Measurements from ENCODE around the gene SLAMF1.

The SLAMF1 gene

DNA sequence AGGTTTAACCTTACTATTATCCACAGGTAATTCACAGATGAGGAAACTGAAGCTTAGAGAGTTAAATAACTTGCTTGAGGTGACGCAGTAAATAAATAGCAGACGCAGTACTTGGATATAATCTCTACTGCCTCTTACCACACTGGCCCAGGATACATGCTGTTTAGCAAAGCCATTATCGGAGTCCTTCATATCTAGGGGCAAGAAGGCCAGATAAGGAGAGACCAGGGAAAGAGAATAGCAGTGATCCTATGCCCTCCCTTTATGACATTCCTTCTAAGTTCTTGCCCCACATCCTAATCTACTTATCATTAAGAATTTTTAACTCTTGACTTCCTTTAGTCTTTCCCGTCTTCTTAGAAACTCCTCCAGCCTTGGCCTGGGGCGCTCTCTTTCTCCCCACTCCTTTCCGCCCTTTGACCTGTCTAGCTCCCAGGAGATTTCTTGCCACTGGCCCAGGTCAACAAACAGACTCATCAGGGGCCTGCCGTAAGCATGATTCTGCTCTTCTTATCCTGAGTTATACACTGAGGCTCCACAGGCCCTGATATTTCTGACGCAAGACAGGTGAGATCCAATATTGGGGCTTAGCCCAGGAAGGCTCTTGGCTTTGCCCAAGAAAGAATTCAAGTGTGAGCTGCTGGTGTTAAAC lies 11.4 kb upstream of the SLAMF1 start:
- Histone ChIP-seq H3K4me3 (ENCODE audit: low read length) (no peak overlapping the region), H3K27me3 (ENCODE audit: low read depth, low read length) (no peaks in the 10 kb centered on the region), H3K79me2 (ENCODE audit: low read length) (no peaks in the 10 kb centered on the region), H3K4me1 (ENCODE audit: low read length) (peaks cover 59% of the 10 kb centered on the region), H3K9me3 (ENCODE audit: insufficient read depth, low read length) (peaks cover 14% of the 10 kb centered on the region), H3K9ac (ENCODE audit: low read length) (no peak overlapping the region), H3K27ac (ENCODE audit: low read length) (no peak overlapping the region), H3K36me3 (replicated peaks; ENCODE audit: low read depth, low read length) (no peaks in the 10 kb centered on the region), H3K4me2 (ENCODE audit: low read length) (no peak overlapping the region), H4K20me1 (ENCODE audit: insufficient read depth, low read length) (no peaks in the 10 kb centered on the region), H2AFZ (ENCODE audit: low read depth, low read length) (no peak overlapping the region)
- TF ChIP-seq EZH2phosphoT487 (IDR thresholded peaks at IDR 0.05; ENCODE audit: low read depth), result no peak
- TF ChIP-seq, protein P1, sequence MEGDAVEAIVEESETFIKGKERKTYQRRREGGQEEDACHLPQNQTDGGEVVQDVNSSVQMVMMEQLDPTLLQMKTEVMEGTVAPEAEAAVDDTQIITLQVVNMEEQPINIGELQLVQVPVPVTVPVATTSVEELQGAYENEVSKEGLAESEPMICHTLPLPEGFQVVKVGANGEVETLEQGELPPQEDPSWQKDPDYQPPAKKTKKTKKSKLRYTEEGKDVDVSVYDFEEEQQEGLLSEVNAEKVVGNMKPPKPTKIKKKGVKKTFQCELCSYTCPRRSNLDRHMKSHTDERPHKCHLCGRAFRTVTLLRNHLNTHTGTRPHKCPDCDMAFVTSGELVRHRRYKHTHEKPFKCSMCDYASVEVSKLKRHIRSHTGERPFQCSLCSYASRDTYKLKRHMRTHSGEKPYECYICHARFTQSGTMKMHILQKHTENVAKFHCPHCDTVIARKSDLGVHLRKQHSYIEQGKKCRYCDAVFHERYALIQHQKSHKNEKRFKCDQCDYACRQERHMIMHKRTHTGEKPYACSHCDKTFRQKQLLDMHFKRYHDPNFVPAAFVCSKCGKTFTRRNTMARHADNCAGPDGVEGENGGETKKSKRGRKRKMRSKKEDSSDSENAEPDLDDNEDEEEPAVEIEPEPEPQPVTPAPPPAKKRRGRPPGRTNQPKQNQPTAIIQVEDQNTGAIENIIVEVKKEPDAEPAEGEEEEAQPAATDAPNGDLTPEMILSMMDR (IDR thresholded peaks at IDR 0.05; ENCODE audit: low read depth, low read length), result no peak

- Histone ChIP-seq H4K20me1 (ENCODE audit: insufficient read depth, low read length) (no peaks in the 10 kb centered on the region), H3K4me1 (ENCODE audit: low read length) (peaks cover 63% of the 10 kb centered on the region), H3K4me3 (ENCODE audit: low read length) (peak overlapping the region; percentile 22), H3K9ac (ENCODE audit: low read length) (peak overlapping the region; percentile 11; the same call in 1 of the 2 replicates), H3K79me2 (ENCODE audit: low read length) (no peaks in the 10 kb centered on the region), H3K36me3 (replicated peaks; ENCODE audit: low read depth, low read length) (no peaks in the 10 kb centered on the region), H3K4me2 (ENCODE audit: low read length) (peak overlapping the region; percentile 51), H3K27me3 (ENCODE audit: low read depth, low read length) (no peaks in the 10 kb centered on the region), H3K9me3 (ENCODE audit: insufficient read depth, low read length) (peaks cover 14% of the 10 kb centered on the region), H2AFZ (ENCODE audit: low read depth, low read length) (peak overlapping the region; percentile 25; the same call in 1 of the 2 replicates), H3K27ac (ENCODE audit: low read length) (peak overlapping the region; percentile 55)
- TF ChIP-seq, protein P1 (IDR thresholded peaks at IDR 0.05; ENCODE audit: low read depth, low read length), result no peak
- TF ChIP-seq EZH2phosphoT487 (IDR thresholded peaks at IDR 0.05; ENCODE audit: low read depth), result no peak
These were observed 10.5 kb upstream of the SLAMF1 start for GRCh38 chr1:160657250-160657781.

GRCh38 chr1:160656737-160657136 lies 9.9 kb upstream of the SLAMF1 start:
- Histone ChIP-seq H3K4me1 (ENCODE audit: low read length) (peaks cover 69% of the 10 kb centered on the region), H3K9ac (ENCODE audit: low read length) (peak overlapping the region; percentile 11; the same call in 1 of the 2 replicates), H3K9me3 (ENCODE audit: insufficient read depth, low read length) (peaks cover 14% of the 10 kb centered on the region), H3K27ac (ENCODE audit: low read length) (peak overlapping the region; percentile 55), H3K4me3 (ENCODE audit: low read length) (peak overlapping the region; percentile 22), H3K79me2 (ENCODE audit: low read length) (no peaks in the 10 kb centered on the region), H3K4me2 (ENCODE audit: low read length) (peak overlapping the region; percentile 51), H3K36me3 (replicated peaks; ENCODE audit: low read depth, low read length) (no peaks in the 10 kb centered on the region), H3K27me3 (ENCODE audit: low read depth, low read length) (no peaks in the 10 kb centered on the region), H2AFZ (ENCODE audit: low read depth, low read length) (peak overlapping the region; percentile 25; the same call in 1 of the 2 replicates), H4K20me1 (ENCODE audit: insufficient read depth, low read length) (no peaks in the 10 kb centered on the region)
- TF ChIP-seq EZH2phosphoT487 (IDR thresholded peaks at IDR 0.05; ENCODE audit: low read depth), result no peak
- TF ChIP-seq, protein P1 (IDR thresholded peaks at IDR 0.05; ENCODE audit: low read depth, low read length), result no peak

GRCh38 chr1:160653620-160654016 lies 6.8 kb upstream of the SLAMF1 start:
- H3K4me2 ChIP-seq (ENCODE audit: low read length), result peak overlapping the region; percentile 46
- H3K9me3 ChIP-seq (ENCODE audit: insufficient read depth, low read length), result no peaks in the 10 kb centered on the region
- no peaks in the 10 kb centered on the region for H3K36me3 ChIP-seq (replicated peaks; ENCODE audit: low read depth, low read length)
- no peaks in the 10 kb centered on the region for H4K20me1 ChIP-seq (ENCODE audit: insufficient read depth, low read length)
- peak overlapping the region; percentile 30 for H3K27ac ChIP-seq (ENCODE audit: low read length)
- peaks cover 68% of the 10 kb centered on the region for H3K4me1 ChIP-seq (ENCODE audit: low read length)
- H2AFZ ChIP-seq (ENCODE audit: low read depth, low read length), result peak overlapping the region; percentile 40; the same call in 1 of the 2 replicates
- no peak overlapping the region for H3K4me3 ChIP-seq (ENCODE audit: low read length)
- TF ChIP-seq EZH2phosphoT487 (IDR thresholded peaks at IDR 0.05; ENCODE audit: low read depth), result no peak
- TF ChIP-seq, protein P1 (IDR thresholded peaks at IDR 0.05; ENCODE audit: low read depth, low read length), result no peak
- H3K79me2 ChIP-seq (ENCODE audit: low read length), result no peaks in the 10 kb centered on the region
- no peaks in the 10 kb centered on the region for H3K27me3 ChIP-seq (ENCODE audit: low read depth, low read length)
- peak overlapping the region; percentile 31; the same call in 1 of the 2 replicates for H3K9ac ChIP-seq (ENCODE audit: low read length)
